ENCODE data around the gene TMEM169. TPM values are rescaled to one million over a fixed set of nuclear protein-coding genes. Genes with fewer than 3 reads are reported as not detected.
"Not testable (repeated sequence)": the region's sequence is repeated elsewhere in the genome, so short reads cannot be mapped to it uniquely, and the experiment has no call there.

Gene TMEM169
- total RNA-seq, 1 experiment from 2014 or later = 0.35 TPM

DNA sequence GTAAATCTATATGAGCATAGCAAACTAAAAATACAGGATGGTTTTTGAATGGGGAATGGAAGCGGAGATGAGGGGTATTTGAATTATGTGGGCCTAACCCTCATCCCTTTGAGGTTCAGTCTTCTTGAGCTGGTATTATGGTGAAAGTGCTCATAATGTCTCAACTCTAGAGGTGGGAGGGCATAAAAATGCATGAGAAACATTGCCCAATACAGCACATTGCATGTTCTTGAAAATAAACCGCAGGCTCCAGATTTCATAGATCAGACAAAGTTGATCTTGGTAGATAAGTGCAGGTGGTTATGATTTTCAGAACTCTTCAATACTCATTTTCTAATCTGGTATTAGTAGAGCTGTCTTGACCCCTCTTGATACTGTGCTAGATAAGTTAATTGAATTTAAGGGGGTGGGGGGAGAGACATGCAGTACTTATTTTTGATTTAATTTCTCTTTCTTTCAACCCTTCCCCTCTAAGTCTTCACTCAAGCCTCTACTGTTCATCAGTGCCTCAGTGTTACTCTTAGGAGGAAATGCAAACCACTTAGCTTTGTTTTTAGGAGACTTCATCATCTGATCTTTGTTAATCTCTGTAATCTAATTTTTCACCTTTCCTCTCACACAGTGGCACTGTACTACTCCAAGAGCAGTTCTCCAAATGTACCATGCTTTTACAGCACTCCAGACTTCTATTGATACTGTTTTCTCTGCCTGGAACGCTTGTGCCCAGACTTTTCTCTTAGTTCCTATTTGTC is 49.6 kb downstream of the TMEM169 start:
- DNase-seq (ENCODE audit: low spot score) = no peak

- no peak for DNase-seq (ENCODE audit: low spot score)
These were observed 50.9 kb downstream of the TMEM169 start for GRCh38 chr2:216132585-216132984.

GRCh38 chr2:216133397-216133796 is 51.7 kb downstream of the TMEM169 start:
- no peak for DNase-seq (ENCODE audit: low spot score)

- DNase-seq (ENCODE audit: low spot score) = no peak
These were observed 53.3 kb downstream of the TMEM169 start for GRCh38 chr2:216134958-216135541.

- DNase-seq (ENCODE audit: low spot score) = peak; percentile 31
These were observed 58.2 kb downstream of the TMEM169 start for GRCh38 chr2:216139884-216140283.

- DNase-seq (ENCODE audit: low spot score) = not testable (repeated sequence)
These were observed 59.8 kb downstream of the TMEM169 start for GRCh38 chr2:216141516-216141915.

GRCh38 chr2:216142540-216142939 is 60.8 kb downstream of the TMEM169 start:
- DNase-seq (ENCODE audit: low spot score) = no peak

GRCh38 chr2:216144372-216144771 is 62.7 kb downstream of the TMEM169 start:
- no peak for DNase-seq (ENCODE audit: low spot score)

DNA sequence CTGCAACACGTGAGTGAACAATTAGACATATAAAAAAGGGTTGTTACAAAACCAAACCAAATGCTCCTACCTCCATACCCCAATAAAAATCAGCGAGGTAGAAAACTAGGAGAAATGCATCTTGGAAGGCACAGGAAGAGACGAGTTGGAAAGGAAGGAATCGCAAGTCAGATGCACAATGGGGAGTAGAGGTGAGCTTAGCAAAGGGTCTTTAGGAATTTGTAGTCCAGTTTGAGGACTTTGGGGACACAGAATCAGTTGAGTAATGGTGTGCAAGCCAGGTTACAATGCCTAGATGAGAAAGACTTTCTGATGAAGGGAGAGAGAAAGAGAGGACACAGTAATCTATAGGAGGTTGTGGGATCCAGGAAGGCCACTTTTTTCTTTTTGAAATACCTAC is 63.1 kb downstream of the TMEM169 start:
- DNase-seq (ENCODE audit: low spot score) = no peak

GRCh38 chr2:216146573-216146972 is 64.9 kb downstream of the TMEM169 start:
- DNase-seq (ENCODE audit: low spot score) = no peak

- no peak for DNase-seq (ENCODE audit: low spot score)
These were observed 65.7 kb downstream of the TMEM169 start for GRCh38 chr2:216147172-216148131.

DNA sequence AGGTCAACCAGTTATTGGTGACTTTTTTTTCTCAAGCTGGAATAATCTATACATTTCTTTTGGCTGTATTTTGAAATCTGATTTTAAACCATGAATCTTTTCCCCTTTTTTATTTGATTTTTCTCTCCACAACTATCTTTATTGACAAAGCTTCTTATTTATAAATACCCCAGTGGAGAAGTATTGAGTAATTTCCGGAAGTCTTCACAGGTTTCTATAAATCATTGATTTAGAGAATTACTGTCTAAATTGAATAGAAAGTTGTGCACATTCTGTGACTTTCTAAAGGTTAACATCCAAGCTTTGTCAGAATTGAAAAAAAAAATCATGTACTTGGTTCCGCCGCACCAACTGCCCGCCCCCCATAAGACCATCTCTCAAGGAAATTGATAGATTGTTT is 67.3 kb downstream of the TMEM169 start:
- no peak for DNase-seq (ENCODE audit: low spot score)

DNA sequence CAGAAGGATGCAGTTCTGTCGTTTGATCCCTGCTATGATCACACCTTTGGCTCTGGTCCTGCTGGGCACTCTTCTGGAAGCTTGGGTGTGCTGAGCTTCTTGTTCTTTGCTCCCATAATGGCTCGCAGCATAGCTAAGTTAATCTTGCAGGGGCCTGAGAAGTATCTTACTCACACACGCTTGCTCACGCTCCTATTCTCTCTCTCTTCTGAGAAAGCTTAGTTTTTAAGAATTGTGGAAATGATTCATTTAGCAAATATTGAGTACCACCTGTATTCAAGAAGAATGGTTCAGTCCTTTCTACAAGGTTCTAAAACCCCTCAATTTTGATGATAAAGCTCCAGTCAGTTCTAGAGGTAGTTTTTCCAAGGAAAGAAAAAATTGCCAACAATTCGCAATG is 68.0 kb downstream of the TMEM169 start:
- no peak for DNase-seq (ENCODE audit: low spot score)

GRCh38 chr2:216151313-216152025 is 69.8 kb downstream of the TMEM169 start:
- DNase-seq (ENCODE audit: low spot score) = no peak

Other genes with a start within 250 kb of the TMEM169 start
- 5.5 and 8.3 TPM in 2 replicates for gene MREG, start 68.4 kb upstream of the TMEM169 start, total RNA-seq (2014; rRNA removed; shearing (Covaris generic))
- gene PECR, start 110 bp upstream of the TMEM169 start, total RNA-seq (2014; rRNA removed; shearing (Covaris generic)) = 12.8 and 21.8 TPM in 2 replicates
- gene XRCC5, start 27.4 kb downstream of the TMEM169 start, total RNA-seq (2014; rRNA removed; shearing (Covaris generic)) = 328 and 390 TPM in 2 replicates

All from H4 (cell line).